DMS79 (cell line): Measurements from ENCODE around the gene TSNAXIP1.
"Not testable (repeated sequence)": the region's sequence is repeated elsewhere in the genome, so short reads cannot be mapped to it uniquely, and the experiment has no call there.

Experiments
- DNase-seq: peaks from one replicate; lab custom pipeline; 2025; lab: John Stamatoyannopoulos, UW

TSNAXIP1 gene

GRCh38 chr16:67861877-67862276 is 55.2 kb downstream of the TSNAXIP1 start:
- no peak for DNase-seq

- DNase-seq, result no peak
Observed at GRCh38 chr16:67862623-67863583, 56.2 kb downstream of the TSNAXIP1 start.

- not testable (repeated sequence) for DNase-seq
Observed at GRCh38 chr16:67864044-67864443, 57.4 kb downstream of the TSNAXIP1 start.

GRCh38 chr16:67864594-67864993 is 57.9 kb downstream of the TSNAXIP1 start:
- no peak for DNase-seq

- no peak for DNase-seq
Observed at GRCh38 chr16:67865318-67865717, 58.6 kb downstream of the TSNAXIP1 start.

DNA sequence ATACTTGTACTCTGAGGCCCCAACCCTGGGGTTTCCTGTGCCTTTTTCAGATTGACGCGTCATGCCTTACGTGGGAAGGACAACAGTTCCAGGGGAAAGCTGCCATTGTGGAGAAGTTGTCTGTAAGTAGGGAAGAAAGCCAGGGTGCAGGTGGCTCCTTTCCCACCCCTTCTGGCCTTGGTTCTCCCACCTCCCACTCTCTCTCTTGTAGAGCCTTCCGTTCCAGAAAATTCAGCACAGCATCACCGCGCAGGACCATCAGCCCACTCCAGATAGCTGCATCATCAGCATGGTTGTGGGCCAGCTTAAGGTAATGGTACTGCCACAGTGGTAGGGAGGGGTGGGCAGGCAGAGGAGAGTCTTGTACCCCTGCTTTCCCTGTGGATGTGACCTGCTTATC is 61.6 kb downstream of the TSNAXIP1 start:
- DNase-seq, result no peak

DNA sequence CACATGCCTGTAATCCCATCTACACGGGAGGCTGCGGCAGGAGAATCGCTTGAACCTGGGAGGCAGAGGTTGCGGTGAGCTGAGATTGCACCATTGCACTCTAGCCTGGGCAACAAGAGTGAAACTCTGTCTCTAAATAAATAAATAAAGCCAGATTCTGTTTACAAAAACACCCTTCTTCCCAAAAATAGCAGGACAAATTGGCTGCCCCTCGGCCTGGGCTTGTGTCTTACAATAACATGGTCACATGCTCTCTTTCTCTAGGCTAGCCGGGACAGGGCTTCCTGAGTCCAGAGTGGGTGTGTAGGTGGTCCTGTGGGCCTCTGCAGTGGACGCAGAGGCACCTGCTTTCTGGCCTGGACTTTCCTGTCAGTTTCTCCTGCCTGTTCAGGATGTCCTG is 63.0 kb downstream of the TSNAXIP1 start:
- DNase-seq, result no peak

- no peak for DNase-seq
Observed at GRCh38 chr16:67871256-67871655, 64.6 kb downstream of the TSNAXIP1 start.

DNA sequence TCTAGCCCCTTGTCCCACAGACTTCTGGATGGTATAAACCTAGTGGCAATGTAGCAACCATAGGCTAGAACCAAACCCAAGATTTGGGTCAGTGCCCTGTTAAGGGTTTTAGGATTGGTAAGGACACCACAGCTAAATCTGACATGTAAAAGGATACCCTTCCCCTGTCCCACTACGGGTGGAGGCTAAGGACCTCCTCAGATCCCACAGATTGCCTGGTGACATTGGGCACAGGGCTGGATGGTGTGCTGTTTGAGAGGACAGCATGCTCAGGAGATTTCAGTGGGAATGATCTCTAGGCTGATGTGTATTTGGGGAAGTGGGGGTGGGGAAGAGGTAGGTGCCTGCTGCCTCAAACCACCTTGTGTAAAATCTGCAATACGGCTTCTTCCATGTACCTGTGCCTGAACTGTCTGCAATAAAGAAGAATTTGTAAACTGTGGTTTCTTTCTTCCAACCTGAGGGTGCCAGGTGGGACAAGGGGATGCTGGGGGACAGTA is 65.5 kb downstream of the TSNAXIP1 start:
- DNase-seq, result no peak

DNA sequence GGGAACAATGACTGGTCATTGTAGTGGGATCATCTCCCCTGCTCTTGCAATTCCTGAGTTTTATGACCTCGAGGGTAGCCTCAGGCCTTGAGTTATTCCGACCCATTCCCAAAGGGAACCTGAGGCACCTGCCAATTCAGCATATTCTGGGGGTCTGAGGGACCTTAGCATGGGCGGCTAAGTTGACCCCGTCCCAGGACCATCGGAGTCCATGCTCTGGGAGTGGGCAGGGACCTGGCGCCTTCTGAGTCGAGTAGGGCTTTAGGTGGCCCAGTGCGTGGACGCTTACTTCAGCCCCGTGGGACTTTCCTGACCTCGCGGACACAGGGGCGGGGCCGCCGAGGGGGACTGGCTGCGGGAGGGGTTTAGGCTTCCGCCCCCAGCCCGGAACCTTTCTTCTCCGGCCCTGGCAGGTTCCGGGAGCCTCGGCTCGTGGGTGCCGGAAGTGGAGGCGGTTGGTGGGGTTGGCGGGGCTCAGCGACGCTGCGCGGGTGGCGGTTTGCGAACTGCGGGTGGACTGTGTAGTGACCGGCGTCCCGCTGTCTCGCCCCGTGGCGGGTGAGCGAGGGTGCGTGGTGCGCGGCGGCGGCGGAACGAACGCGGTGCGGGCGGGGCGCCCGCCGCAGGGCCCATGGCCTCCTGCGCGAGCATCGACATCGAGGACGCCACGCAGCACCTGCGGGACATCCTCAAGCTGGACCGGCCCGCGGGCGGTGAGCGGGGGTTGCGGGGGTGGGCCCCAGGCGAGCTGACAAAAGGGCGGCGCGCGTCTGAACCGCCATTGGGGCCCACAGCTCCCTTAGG is 66.1 kb downstream of the TSNAXIP1 start, which contains the start of gene EDC4:
EDC4 (plus strand) TSS at position 422 of the 804 bp plus-strand sequence; CDS start at position 632, 210 bp downstream.
- DNase-seq, result peak; percentile 13

DNA sequence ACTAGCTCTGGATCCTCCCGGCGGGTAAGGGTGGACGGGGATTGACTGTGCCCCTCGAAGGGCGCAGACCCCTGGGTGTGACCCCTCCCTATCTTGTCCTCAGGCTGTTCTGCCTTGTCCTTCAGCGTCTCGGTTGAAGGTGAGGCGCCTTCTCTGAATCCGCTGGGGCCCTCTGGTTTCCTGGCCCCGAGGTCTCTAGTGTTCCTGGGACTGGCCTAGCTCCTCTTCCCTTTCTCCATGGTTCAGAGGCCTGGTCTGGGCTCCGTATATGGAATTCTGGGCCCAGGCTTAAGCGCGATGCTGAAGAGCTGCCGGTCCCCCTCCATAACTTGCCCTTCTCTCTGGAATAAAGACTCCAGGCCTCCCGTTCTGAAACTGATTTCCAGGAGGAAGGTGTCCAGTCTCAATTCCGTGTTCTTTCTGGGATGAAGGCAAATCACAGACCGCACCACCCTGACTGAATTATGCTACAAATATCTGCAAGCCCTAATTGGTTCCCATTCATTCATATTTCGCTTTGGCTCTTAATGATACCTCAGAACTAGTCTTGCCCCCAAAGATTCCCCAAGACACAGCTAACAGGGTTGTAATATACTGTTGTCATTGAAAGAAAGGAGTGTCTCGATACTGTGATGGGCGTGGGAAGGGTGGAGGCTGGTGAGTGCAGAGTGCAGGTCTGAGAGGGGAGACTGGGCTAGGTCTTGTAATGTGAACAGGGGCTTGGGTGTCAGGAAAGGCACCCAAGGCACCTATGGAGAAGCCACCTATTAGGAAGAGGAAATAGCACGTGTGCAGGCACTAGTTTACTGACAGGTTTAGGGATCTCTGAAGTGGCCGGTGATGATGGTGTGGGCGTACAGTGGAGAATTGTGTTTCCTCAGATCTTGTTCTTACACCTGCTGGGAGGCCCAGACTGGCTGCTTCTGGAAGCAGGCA is 67.0 kb downstream of the TSNAXIP1 start:
- no peak for DNase-seq

GRCh38 chr16:67874372-67874771 is 67.7 kb downstream of the TSNAXIP1 start:
- no peak for DNase-seq

GRCh38 chr16:67877064-67877463 is 70.4 kb downstream of the TSNAXIP1 start:
- DNase-seq, result no peak
